Heart left ventricle (tissue), 16 donors: Measurements from ENCODE around the gene IGHMBP2. TPM values are rescaled to one million over a fixed set of nuclear protein-coding genes. Genes with fewer than 3 reads are reported as not detected.

ENCODE experiments used
- ATAC-seq, 4 donors: fragments of 200-7000 bp; cut with Tn5 transposase; one replicate each; pipeline ENCODE4 v1.9.1; 2020 to 2022; ENCODE audit warnings: moderate library complexity in 4 of 4, mild to moderate bottlenecking in 3 of 4, moderate number of reproducible peaks in 1 of 4
- DNase-seq, 5 donors: peaks; one replicate each; pipeline ENCODE4 v3.0.0-alpha.2; 2020
- H3K27ac ChIP-seq, 12 donors: fragments of 200-600 bp; sonication (generic) in 4 of 12; one replicate each; pipeline versions ENCODE4 v1.5.0 to v1.8.0; 2016 to 2022; ENCODE audit warnings: mild to moderate bottlenecking in 2 of 12
- H3K27me3 ChIP-seq, 9 donors: fragments of 200-600 bp; sonication (generic) in 2 of 9; one replicate each; pipeline versions ENCODE4 v1.5.1 to v1.8.0; 2016 to 2022; ENCODE audit warnings: mild to moderate bottlenecking in 3 of 9
- H3K36me3 ChIP-seq, 9 donors: fragments of 200-600 bp; sonication (generic) in 2 of 9; one replicate each; pipeline versions ENCODE4 v1.5.0 to v1.8.0; 2018 to 2022; ENCODE audit warnings: mild to moderate bottlenecking in 2 of 9
- H3K4me1 ChIP-seq, 12 donors: fragments of 200-600 bp; sonication (generic) in 4 of 12; one replicate each; pipeline versions ENCODE4 v1.5.0 to v1.8.0; 2016 to 2022; ENCODE audit warnings: mild to moderate bottlenecking in 3 of 12
- H3K4me3 ChIP-seq, 12 donors: fragments of 200-600 bp; sonication (generic) in 4 of 12; one replicate each; pipeline versions ENCODE4 v1.5.0 to v1.8.0; 2017 to 2022; ENCODE audit warnings: mild to moderate bottlenecking in 9 of 12, moderate library complexity in 4 of 12
- H3K9me3 ChIP-seq, 12 donors: fragments of 200-600 bp; sonication (generic) in 4 of 12; one replicate each; pipeline versions ENCODE4 v1.5.0 to v1.8.0; 2016 to 2022; ENCODE audit warnings: mild to moderate bottlenecking in 1 of 12
- POLR2A ChIP-seq, 2 donors: fragments of 450-650 bp; IDR thresholded peaks; one replicate each; pipeline ENCODE4 v1.6.1; 2017; ENCODE audit warnings: antibody characterized with exemption in 2 of 2, mild to moderate bottlenecking in 2 of 2, moderate library complexity in 2 of 2
- WGBS, 4 donors: extraction: QIAGEN DNeasy Blood & Tissue Kit in 2 of 4; methylation state at CpG; one replicate each; pipeline versions ENCODE4 v1.1.5 to v1.1.7; 2013 to 2018; 5-methylcytosine and 5-hydroxymethylcytosine counted together
- intact Hi-C, 10 donors: fragments of 100-400 bp; cut with DNase I; formaldehyde crosslinking; loops; one replicate each; pipeline versions ENCODE4 v1.11.1 to v1.14.2; 2022
- polyA plus RNA-seq, 2 donors: library from polyadenylated mRNA; stranded (reverse); fragments of 200-250 nt; gene quantifications; one replicate each; pipeline ENCODE4 v1.2.3, GENCODE V29; 2013
- total RNA-seq, 9 donors: library from RNA; depleted of rRNA in 2 of 9; stranded (reverse); fragments of >200 nt in 2 of 9; fragmentation: NEBNext Ultra II Directional in 3 of 9; extraction: Animal tissue kit (Norgen Biotek cat#: 25700) in 3 of 9; gene quantifications; one replicate each; pipeline versions ENCODE4 v1.1.0 to v1.2.4, GENCODE V29; 2016 to 2023
- TF ChIP-seq, protein P1 (sequence below), 12 donors: fragments of 200-600 bp; sonication (generic) in 4 of 12; IDR thresholded peaks; one replicate each; pipeline versions ENCODE4 v1.5.0 to v1.8.0; 2018 to 2022; ENCODE audit warnings: antibody characterized with exemption in 12 of 12, mild to moderate bottlenecking in 5 of 12
- donor health status: ischemic (EF 13 %, LVEDD 7.1; RV severe dilation, severe dysfunction).
- donor health status: healthy with polysubstance abuse.
- donor health status: DM: no; HTN: yes; CAD: no.
- donor health status: DM: no; HTN: no; CAD: no.
- donor health status: ischemic (EF 25% LVEDD 6.9; RV normal size, moderate dysfunction).
- donor health status: ischemic (EF 25% LVEDD 5.7; RV mildly dilated, moderate dysfunction).
- donor health status: healthy.
- donor health status: DM: yes; HTN: yes; CAD: no.
- donor health status: ischemic (EF 35%, LVEDD 5.7; RV mildly dilated, moderate dysfunction).
- donor health status: nonischemic (EF 11% LVEDD 7.7; RV severe dilation, severe dysfunction).
- donor health status: DM: yes; HTN: yes; CAD: no.
- donor health status: PGD.
- donor health status: ischemic (EF 29% LVEDD 5.4; RV normal size, mild dysfunction).
- donor health status: nonischemic (EF 23%, LVEDD 6.1; RV moderate dilation, normal function).

The IGHMBP2 gene
- total and polyA plus RNA-seq, 11 donors = 8.3 to 18.9 (median 12.6) TPM

DNA sequence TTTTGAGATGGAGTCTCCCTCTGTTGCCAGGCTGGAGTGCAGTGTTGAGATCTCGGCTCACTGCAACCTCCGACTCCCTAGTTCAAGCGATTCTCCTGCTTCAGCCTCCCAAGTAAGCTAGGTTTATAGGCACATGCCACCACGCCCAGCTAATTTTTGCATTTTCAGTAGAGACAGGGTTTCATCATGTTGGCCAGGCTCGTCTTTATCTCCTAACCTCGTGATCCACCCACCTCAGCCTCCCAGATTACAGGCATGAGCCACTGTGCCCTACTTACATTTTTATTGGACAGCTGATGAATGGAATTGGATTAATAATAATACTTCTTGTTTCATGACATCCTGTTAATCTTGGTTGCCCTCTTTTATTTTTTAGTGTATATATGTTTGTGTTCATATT lies 80.1 kb downstream of the IGHMBP2 start:
- peaks cover 0 to 7% (median 2%) of the 10 kb centered on the region in 12 donors for H3K4me1 ChIP-seq
- intact Hi-C loops = no loop called here
- no peaks in the 10 kb centered on the region for H3K27me3 ChIP-seq
- WGBS, 4 donors = 81 to 84% (median 82%) methylated on average over 6 of the region's 6 CpGs
- TF ChIP-seq, protein P1, sequence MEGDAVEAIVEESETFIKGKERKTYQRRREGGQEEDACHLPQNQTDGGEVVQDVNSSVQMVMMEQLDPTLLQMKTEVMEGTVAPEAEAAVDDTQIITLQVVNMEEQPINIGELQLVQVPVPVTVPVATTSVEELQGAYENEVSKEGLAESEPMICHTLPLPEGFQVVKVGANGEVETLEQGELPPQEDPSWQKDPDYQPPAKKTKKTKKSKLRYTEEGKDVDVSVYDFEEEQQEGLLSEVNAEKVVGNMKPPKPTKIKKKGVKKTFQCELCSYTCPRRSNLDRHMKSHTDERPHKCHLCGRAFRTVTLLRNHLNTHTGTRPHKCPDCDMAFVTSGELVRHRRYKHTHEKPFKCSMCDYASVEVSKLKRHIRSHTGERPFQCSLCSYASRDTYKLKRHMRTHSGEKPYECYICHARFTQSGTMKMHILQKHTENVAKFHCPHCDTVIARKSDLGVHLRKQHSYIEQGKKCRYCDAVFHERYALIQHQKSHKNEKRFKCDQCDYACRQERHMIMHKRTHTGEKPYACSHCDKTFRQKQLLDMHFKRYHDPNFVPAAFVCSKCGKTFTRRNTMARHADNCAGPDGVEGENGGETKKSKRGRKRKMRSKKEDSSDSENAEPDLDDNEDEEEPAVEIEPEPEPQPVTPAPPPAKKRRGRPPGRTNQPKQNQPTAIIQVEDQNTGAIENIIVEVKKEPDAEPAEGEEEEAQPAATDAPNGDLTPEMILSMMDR (IDR thresholded peaks at IDR 0.05) = no peak
- no peak for TF ChIP-seq POLR2A (IDR thresholded peaks at IDR 0.05)
- peaks cover 0 to 28% (median 0%) of the 10 kb centered on the region in 12 donors for H3K9me3 ChIP-seq
- no peaks in the 10 kb centered on the region for H3K36me3 ChIP-seq
- DNase-seq (no peak), ATAC-seq (no peak)
- H3K27ac ChIP-seq = no peak overlapping the region
- H3K4me3 ChIP-seq = no peak overlapping the region

DNA sequence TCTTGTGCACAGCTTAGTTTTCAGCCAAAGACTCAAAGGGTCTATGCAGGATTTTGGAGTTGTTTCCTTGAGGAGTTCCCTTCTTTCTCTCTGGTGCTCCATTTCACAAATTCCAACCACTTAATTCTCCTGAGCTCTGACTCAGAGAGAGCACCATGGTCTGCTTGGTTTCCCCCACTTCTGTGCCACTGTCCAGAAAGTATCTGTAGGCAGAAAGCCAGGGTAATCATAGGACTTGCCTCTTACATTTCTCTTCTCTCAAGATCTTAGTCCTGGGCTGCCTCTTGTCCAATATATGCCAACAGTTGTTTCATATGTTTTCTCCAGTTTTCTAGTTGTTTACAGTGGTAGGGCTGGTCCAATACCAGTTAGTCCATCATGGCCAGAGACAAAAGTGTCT lies 83.5 kb downstream of the IGHMBP2 start:
- intact Hi-C loops = no loop called here
- no peak for DNase-seq
- peaks cover 0 to 8% (median 0%) of the 10 kb centered on the region in 9 donors for H3K27me3 ChIP-seq
- TF ChIP-seq, protein P1 (IDR thresholded peaks at IDR 0.05) = no peak
- TF ChIP-seq POLR2A (IDR thresholded peaks at IDR 0.05) = no peak
- no peak overlapping the region for H3K4me3 ChIP-seq
- no peak for ATAC-seq
- peaks cover 0 to 22% (median 0%) of the 10 kb centered on the region in 12 donors for H3K9me3 ChIP-seq
- H3K4me1 ChIP-seq = no peaks in the 10 kb centered on the region
- H3K27ac ChIP-seq = no peak overlapping the region
- H3K36me3 ChIP-seq = no peaks in the 10 kb centered on the region

DNA sequence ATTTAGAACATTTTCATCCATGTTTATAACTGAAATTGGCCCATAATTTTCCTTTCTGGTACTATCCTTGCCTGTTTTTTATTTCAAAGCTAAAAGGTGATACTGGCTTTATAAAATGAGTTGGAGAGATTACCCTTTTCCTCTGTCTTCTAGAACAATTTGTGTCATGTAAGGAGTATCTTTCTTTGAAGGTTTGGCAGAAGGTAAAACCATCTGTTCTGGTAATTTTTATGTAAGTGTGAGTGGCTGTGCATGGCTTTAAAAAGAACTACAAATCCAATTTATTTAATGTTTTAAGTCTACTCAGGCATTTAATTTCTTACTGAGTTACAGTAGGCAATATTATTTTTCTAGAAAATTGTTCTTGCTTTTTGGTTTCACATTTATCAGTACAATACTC lies 84.8 kb downstream of the IGHMBP2 start:
- no peak for ATAC-seq
- Histone ChIP-seq H3K9me3 (peaks cover 0 to 18% (median 0%) of the 10 kb centered on the region in 12 donors), H3K27me3 (peaks cover 0 to 18% (median 0%) of the 10 kb centered on the region in 9 donors), H3K4me1 (no peaks in the 10 kb centered on the region), H3K4me3 (no peak overlapping the region), H3K27ac (no peak overlapping the region), H3K36me3 (no peaks in the 10 kb centered on the region)
- intact Hi-C loops = no loop called here
- DNase-seq = no peak
- TF ChIP-seq, protein P1 (IDR thresholded peaks at IDR 0.05) = no peak
- TF ChIP-seq POLR2A (IDR thresholded peaks at IDR 0.05) = no peak

Other genes with a start within 250 kb of the IGHMBP2 start
- 1 to 10 TPM in 2 of 9 donors, under 1 TPM in 2, not detected in 5; 0.35 to 2.7 (median 0.73) TPM for gene GAL, start 219.3 kb upstream of the IGHMBP2 start, total RNA-seq
- gene GAL, start 219.3 kb upstream of the IGHMBP2 start, polyA plus RNA-seq = 1 to 10 TPM in 1 of 2 donors, not detected in 1; 7.0 TPM
- 1 to 10 TPM in 2 of 9 donors, under 1 TPM in 6, not detected in 1; 0.12 to 2.0 (median 0.55) TPM for gene TESMIN, start 152.4 kb upstream of the IGHMBP2 start, total RNA-seq
- gene TESMIN, start 152.4 kb upstream of the IGHMBP2 start, polyA plus RNA-seq = under 1 TPM; 0.15 to 0.34 TPM
- gene CPT1A, start 62.0 kb upstream of the IGHMBP2 start, total RNA-seq = 100 to 1,000 TPM in 1 of 9 donors, 10 to 100 TPM in 8; 33.0 to 116 (median 51.9) TPM
- gene CPT1A, start 62.0 kb upstream of the IGHMBP2 start, polyA plus RNA-seq = 10 to 100 TPM; 20.9 to 38.5 TPM
- gene MRPL21, start 59 bp upstream of the IGHMBP2 start, total RNA-seq = 100 to 1,000 TPM in 2 of 9 donors, 10 to 100 TPM in 7; 59.9 to 120 (median 87.9) TPM
- gene MRPL21, start 59 bp upstream of the IGHMBP2 start, polyA plus RNA-seq = 100 to 1,000 TPM; 117 to 230 TPM
- not detected for gene MRGPRD, start 77.1 kb downstream of the IGHMBP2 start, total RNA-seq
- not detected for gene MRGPRD, start 77.1 kb downstream of the IGHMBP2 start, polyA plus RNA-seq
- 10 to 100 TPM in 1 of 9 donors, 1 to 10 TPM in 8; 1.6 to 13.1 (median 3.3) TPM for gene MRGPRF, start 109.4 kb downstream of the IGHMBP2 start, total RNA-seq
- gene MRGPRF, start 109.4 kb downstream of the IGHMBP2 start, polyA plus RNA-seq = 1 to 10 TPM; 4.2 to 4.9 TPM
- gene TPCN2, start 145.0 kb downstream of the IGHMBP2 start, total RNA-seq = 10 to 100 TPM in 3 of 9 donors, 1 to 10 TPM in 6; 4.1 to 17.6 (median 7.5) TPM
- gene TPCN2, start 145.0 kb downstream of the IGHMBP2 start, polyA plus RNA-seq = 10 to 100 TPM in 1 of 2 donors, 1 to 10 TPM in 1; 4.8 to 11.1 TPM